ENCODE results near the gene DSCAML1. TPM values are rescaled to one million over a fixed set of nuclear protein-coding genes. Genes with fewer than 3 reads are reported as not detected.

Gene DSCAML1
- total and polyA plus RNA-seq, 9 of the 15 experiments (the other 6 are each of a cell fraction or from before 2014, with no cell fraction given) = not detected

DNA sequence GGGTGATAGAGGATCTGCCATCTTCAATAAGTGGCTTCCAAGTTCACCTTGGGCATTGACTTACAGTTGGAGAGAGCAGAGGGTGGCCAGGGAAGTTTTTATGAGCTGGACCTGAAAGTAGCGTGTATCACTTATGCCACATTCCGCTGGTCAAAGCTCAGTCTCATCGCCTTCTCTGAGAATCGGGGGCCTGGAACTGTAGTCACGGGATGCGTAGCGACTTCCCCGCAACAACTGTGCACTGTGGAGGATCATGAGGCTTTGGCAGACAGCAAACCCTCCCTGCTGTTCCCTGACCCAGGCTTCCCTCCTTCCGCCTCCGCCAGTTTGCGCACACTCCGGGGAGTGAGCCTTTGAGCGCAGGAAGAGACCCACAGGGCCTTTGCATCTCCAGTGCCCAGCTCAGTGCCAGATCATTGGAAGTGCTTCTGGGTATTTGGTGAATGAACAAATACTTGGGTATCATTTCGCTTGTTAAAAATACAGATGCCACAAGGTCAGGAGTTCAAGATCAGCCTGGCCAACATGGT lies 373.9 kb downstream of the DSCAML1 start:
- WGBS (ENCODE audit: insufficient coverage, low coverage, missing lambda C conversion rate) = 2% methylated on average over 14 of the region's 14 CpGs
- Histone ChIP-seq H3K9me1 (ENCODE audit: control insufficient read depth, insufficient read depth, low read length) (no peaks in the 10 kb centered on the region), H4K20me1 (replicated peaks; ENCODE audit: control insufficient read depth, insufficient read depth, low read length) (peaks cover 23% of the 10 kb centered on the region), H3K9ac (ENCODE audit: insufficient read depth in 1 of 2, low read depth in 2 of 2, low read length in 2 of 2) (no peak overlapping the region), H3K4me1 (replicated peaks in 1 of 2; ENCODE audit: control insufficient read depth in 2 of 2, insufficient read depth in 2 of 2, low read length in 2 of 2) (peaks cover 0 to 2% of the 10 kb centered on the region in 2 experiments; a peak in 1 of 5 replicates), H3K36me3 (ENCODE audit: control insufficient read depth, insufficient read depth, low read length) (no peaks in the 10 kb centered on the region), H3K79me2 (ENCODE audit: control insufficient read depth, insufficient read depth, low read length) (no peaks in the 10 kb centered on the region), H3K9me3 (replicated peaks; ENCODE audit: control insufficient read depth, insufficient read depth, low read depth, low read length) (no peaks in the 10 kb centered on the region), H3K27me3 (ENCODE audit: control insufficient read depth in 2 of 2, insufficient read depth in 2 of 2, low read length in 2 of 2) (peaks cover 43 to 83% of the 10 kb centered on the region in 2 experiments), H3K27ac (ENCODE audit: extremely low read depth, low read depth, low read length) (no peak overlapping the region), H3K4me2 (ENCODE audit: insufficient read depth, low read length) (no peak overlapping the region), H2AFZ (ENCODE audit: low read depth, low read length) (no peak overlapping the region), H3K4me3 (no peak overlapping the region)
- intact Hi-C loops (cut with micrococcal nuclease) = loop anchor here (10.0 kb wide), 1 partner anchor 522 kb away; no protein-coding TSS in a partner anchor
- in situ Hi-C loops (cut with MboI) = loop anchor here (10.0 kb wide), 1 partner anchor 632 kb away; no protein-coding TSS in a partner anchor
- no TSS peak for BruUV-seq (replicated peaks)
- FAIRE-seq = no peak
- ChIA-PET CTCF (ENCODE audit: low intra/inter-chr PET ratio) (no interaction called here), POLR2A (no interaction called here)
- no peak for DNase-seq (ENCODE audit: extremely low read depth in 1 of 4, low spot score in 3 of 4)
- no peak for ATAC-seq
- TF ChIP-seq TSHZ1 (CRISPR knock-in tag; IDR thresholded peaks at IDR 0.05) = no peak
- TF ChIP-seq, protein P1, sequence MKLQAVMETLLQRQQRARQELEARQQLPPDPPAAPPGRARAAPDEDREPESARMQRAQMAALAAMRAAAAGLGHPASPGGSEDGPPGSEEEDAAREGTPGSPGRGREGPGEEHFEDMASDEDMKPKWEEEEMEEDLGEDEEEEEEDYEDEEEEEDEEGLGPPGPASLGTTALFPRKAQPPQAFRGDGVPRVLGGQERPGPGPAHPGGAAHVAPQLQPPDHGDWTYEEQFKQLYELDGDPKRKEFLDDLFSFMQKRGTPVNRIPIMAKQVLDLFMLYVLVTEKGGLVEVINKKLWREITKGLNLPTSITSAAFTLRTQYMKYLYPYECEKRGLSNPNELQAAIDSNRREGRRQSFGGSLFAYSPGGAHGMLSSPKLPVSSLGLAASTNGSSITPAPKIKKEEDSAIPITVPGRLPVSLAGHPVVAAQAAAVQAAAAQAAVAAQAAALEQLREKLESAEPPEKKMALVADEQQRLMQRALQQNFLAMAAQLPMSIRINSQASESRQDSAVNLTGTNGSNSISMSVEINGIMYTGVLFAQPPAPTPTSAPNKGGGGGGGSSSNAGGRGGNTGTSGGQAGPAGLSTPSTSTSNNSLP (IDR thresholded peaks at IDR 0.05; ENCODE audit: borderline replicate concordance, low read depth, low read length) = no peak
- TF ChIP-seq ZNF124 (CRISPR knock-in tag; IDR thresholded peaks at IDR 0.05) = no peak

All from K562 (cell line).